ENCODE results near the gene COL4A2. TPM values are rescaled to one million over a fixed set of nuclear protein-coding genes. Genes with fewer than 3 reads are reported as not detected.

Gene COL4A2
- total RNA-seq, 1 donor from 2014 or later: 1,414 TPM

GRCh38 chr13:110283736-110284517 is 23.2 kb upstream of the COL4A2 start:
- Histone ChIP-seq H3K4me2 (ENCODE audit: low read length) (peak overlapping the region; percentile 30), H3K9me3 (ENCODE audit: insufficient read depth, low read depth, low read length) (no peaks in the 10 kb centered on the region), H3K36me3 (ENCODE audit: insufficient read depth, low read length) (peaks cover 22% of the 10 kb centered on the region), H4K20me1 (ENCODE audit: insufficient read depth, low read length) (peaks cover 100% of the 10 kb centered on the region), H3K4me1 (ENCODE audit: insufficient read depth, low read length) (peaks cover 44% of the 10 kb centered on the region), H3K27ac (ENCODE audit: low read depth, low read length) (no peak overlapping the region), H3K4me3 (ENCODE audit: insufficient read depth, low read depth, low read length) (no peak overlapping the region), H3K27me3 (ENCODE audit: insufficient read depth, low read length) (no peaks in the 10 kb centered on the region), H2AFZ (ENCODE audit: low read depth, low read length) (no peak overlapping the region), H3K9ac (ENCODE audit: low read length) (no peak overlapping the region), H3K79me2 (ENCODE audit: insufficient read depth, low read length) (peaks cover 94% of the 10 kb centered on the region)
- FAIRE-seq (no peak), DNase-seq (ENCODE audit: low read depth) (peak; percentile 82)
- Mint-ChIP-seq H3K4me1 (ENCODE audit: low read depth, unreplicated experiment) (peaks cover 45% of the 10 kb centered on the region), H3K4me3 (ENCODE audit: unreplicated experiment) (no peak overlapping the region), H3K27me3 (ENCODE audit: low read depth, unreplicated experiment) (no peaks in the 10 kb centered on the region), H3K36me3 (ENCODE audit: low read depth, unreplicated experiment) (peaks cover 41% of the 10 kb centered on the region), H3K27ac (ENCODE audit: unreplicated experiment) (no peak overlapping the region), H3K9me3 (ENCODE audit: unreplicated experiment) (no peaks in the 10 kb centered on the region)
- TF ChIP-seq CTCF (IDR thresholded peaks at IDR 0.05; ENCODE audit: insufficient read depth, low read depth, low read length): no peak
- TF ChIP-seq EZH2 (IDR thresholded peaks at IDR 0.05; ENCODE audit: insufficient read depth, low read length): no peak

- no peak overlapping the region for H3K9ac ChIP-seq (ENCODE audit: low read length)
- no peak overlapping the region for H3K27ac ChIP-seq (ENCODE audit: low read depth, low read length)
- no peaks in the 10 kb centered on the region for H3K9me3 ChIP-seq (ENCODE audit: insufficient read depth, low read depth, low read length)
- no peaks in the 10 kb centered on the region for H3K27me3 ChIP-seq (ENCODE audit: insufficient read depth, low read length)
- no peak overlapping the region for H3K4me3 ChIP-seq (ENCODE audit: insufficient read depth, low read depth, low read length)
- no peak for TF ChIP-seq EZH2 (IDR thresholded peaks at IDR 0.05; ENCODE audit: insufficient read depth, low read length)
- peaks cover 49% of the 10 kb centered on the region for H3K36me3 Mint-ChIP-seq (ENCODE audit: low read depth, unreplicated experiment)
- H3K27ac Mint-ChIP-seq (ENCODE audit: unreplicated experiment): peak overlapping the region; percentile 20
- FAIRE-seq (no peak), DNase-seq (ENCODE audit: low read depth) (peak; percentile 38)
- peaks cover 37% of the 10 kb centered on the region for H3K4me1 Mint-ChIP-seq (ENCODE audit: low read depth, unreplicated experiment)
- H3K4me2 ChIP-seq (ENCODE audit: low read length): peak overlapping the region; percentile 30
- peaks cover 94% of the 10 kb centered on the region for H3K79me2 ChIP-seq (ENCODE audit: insufficient read depth, low read length)
- no peaks in the 10 kb centered on the region for H3K27me3 Mint-ChIP-seq (ENCODE audit: low read depth, unreplicated experiment)
- H3K36me3 ChIP-seq (ENCODE audit: insufficient read depth, low read length): peaks cover 22% of the 10 kb centered on the region
- no peaks in the 10 kb centered on the region for H3K9me3 Mint-ChIP-seq (ENCODE audit: unreplicated experiment)
- H4K20me1 ChIP-seq (ENCODE audit: insufficient read depth, low read length): peaks cover 100% of the 10 kb centered on the region
- no peak overlapping the region for H2AFZ ChIP-seq (ENCODE audit: low read depth, low read length)
- no peak overlapping the region for H3K4me3 Mint-ChIP-seq (ENCODE audit: unreplicated experiment)
- peaks cover 42% of the 10 kb centered on the region for H3K4me1 ChIP-seq (ENCODE audit: insufficient read depth, low read length)
Measured at GRCh38 chr13:110284779-110285484, 22.2 kb upstream of the COL4A2 start.

- TF ChIP-seq CTCF (IDR thresholded peaks at IDR 0.05; ENCODE audit: insufficient read depth, low read depth, low read length): no peak
- H3K27ac Mint-ChIP-seq (ENCODE audit: unreplicated experiment): peak overlapping the region; percentile 62
- no peak for FAIRE-seq
- no peak overlapping the region for H3K4me2 ChIP-seq (ENCODE audit: low read length)
- no peak overlapping the region for H2AFZ ChIP-seq (ENCODE audit: low read depth, low read length)
- no peak overlapping the region for H3K4me3 ChIP-seq (ENCODE audit: insufficient read depth, low read depth, low read length)
- no peak overlapping the region for H3K9ac ChIP-seq (ENCODE audit: low read length)
- H3K36me3 ChIP-seq (ENCODE audit: insufficient read depth, low read length): peaks cover 22% of the 10 kb centered on the region
- H3K4me3 Mint-ChIP-seq (ENCODE audit: unreplicated experiment): no peak overlapping the region
- H3K79me2 ChIP-seq (ENCODE audit: insufficient read depth, low read length): peaks cover 94% of the 10 kb centered on the region
- peaks cover 42% of the 10 kb centered on the region for H3K4me1 ChIP-seq (ENCODE audit: insufficient read depth, low read length)
- peaks cover 53% of the 10 kb centered on the region for H3K36me3 Mint-ChIP-seq (ENCODE audit: low read depth, unreplicated experiment)
- H3K27me3 ChIP-seq (ENCODE audit: insufficient read depth, low read length): no peaks in the 10 kb centered on the region
- H3K9me3 ChIP-seq (ENCODE audit: insufficient read depth, low read depth, low read length): no peaks in the 10 kb centered on the region
- peak overlapping the region; percentile 3 for H3K27ac ChIP-seq (ENCODE audit: low read depth, low read length)
- no peaks in the 10 kb centered on the region for H3K9me3 Mint-ChIP-seq (ENCODE audit: unreplicated experiment)
- no peaks in the 10 kb centered on the region for H3K27me3 Mint-ChIP-seq (ENCODE audit: low read depth, unreplicated experiment)
- H3K4me1 Mint-ChIP-seq (ENCODE audit: low read depth, unreplicated experiment): peaks cover 30% of the 10 kb centered on the region
- H4K20me1 ChIP-seq (ENCODE audit: insufficient read depth, low read length): peaks cover 100% of the 10 kb centered on the region
- DNase-seq (ENCODE audit: low read depth): no peak
Measured at GRCh38 chr13:110285991-110286832, 20.9 kb upstream of the COL4A2 start.

Data from astrocyte (in vitro differentiated cells and primary cell).